Measurements from ENCODE around the gene PGM1.

PGM1 gene

DNA sequence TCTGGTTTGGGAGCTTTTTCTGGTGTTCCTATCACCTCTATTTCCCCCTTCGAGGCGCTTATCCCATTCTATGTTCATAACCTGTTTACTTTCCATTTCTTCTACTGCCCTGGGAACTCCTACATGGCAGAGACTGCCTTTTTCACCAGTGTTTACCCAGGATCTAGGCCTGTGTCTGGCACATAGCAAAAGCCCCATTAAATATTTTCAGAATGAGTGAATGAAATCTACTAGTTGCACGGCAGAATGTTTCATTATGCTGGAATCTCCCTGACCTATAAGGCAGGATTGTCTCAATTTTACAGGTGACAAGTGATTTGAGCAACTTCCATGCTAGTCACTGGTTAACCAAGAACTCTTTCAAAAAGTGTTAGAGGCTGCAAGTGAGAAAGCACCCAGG, 70.1 kb downstream of the PGM1 start:
- no peak overlapping the region for H3K4me3 ChIP-seq
- TF ChIP-seq, protein P1, sequence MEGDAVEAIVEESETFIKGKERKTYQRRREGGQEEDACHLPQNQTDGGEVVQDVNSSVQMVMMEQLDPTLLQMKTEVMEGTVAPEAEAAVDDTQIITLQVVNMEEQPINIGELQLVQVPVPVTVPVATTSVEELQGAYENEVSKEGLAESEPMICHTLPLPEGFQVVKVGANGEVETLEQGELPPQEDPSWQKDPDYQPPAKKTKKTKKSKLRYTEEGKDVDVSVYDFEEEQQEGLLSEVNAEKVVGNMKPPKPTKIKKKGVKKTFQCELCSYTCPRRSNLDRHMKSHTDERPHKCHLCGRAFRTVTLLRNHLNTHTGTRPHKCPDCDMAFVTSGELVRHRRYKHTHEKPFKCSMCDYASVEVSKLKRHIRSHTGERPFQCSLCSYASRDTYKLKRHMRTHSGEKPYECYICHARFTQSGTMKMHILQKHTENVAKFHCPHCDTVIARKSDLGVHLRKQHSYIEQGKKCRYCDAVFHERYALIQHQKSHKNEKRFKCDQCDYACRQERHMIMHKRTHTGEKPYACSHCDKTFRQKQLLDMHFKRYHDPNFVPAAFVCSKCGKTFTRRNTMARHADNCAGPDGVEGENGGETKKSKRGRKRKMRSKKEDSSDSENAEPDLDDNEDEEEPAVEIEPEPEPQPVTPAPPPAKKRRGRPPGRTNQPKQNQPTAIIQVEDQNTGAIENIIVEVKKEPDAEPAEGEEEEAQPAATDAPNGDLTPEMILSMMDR (IDR thresholded peaks at IDR 0.05) = no peak
- H3K27ac ChIP-seq = no peak overlapping the region
- DNase-seq (ENCODE audit: low spot score) = no peak

DNA sequence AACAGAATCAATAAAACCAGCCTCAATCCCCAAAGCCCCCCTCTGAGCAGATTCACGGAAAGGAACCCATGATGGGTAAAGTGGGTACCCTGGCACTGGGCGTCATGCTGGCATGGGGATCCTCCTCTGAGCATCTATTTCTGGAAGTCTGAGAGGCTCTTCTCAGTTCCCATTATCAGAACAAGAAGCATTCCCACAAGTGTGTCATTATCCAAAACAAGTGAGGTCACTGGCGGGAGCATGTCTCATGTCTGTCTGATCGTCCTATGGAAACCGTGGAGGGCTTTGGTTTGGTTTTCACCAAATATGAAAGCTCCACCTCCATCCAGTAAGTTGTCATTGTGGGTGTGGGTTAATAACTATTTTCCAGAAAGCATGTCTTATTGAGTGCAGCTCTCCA, 70.7 kb downstream of the PGM1 start:
- TF ChIP-seq, protein P1 (IDR thresholded peaks at IDR 0.05) = no peak
- no peak for DNase-seq (ENCODE audit: low spot score)
- Histone ChIP-seq H3K4me3 (no peak overlapping the region), H3K27ac (no peak overlapping the region)

DNA sequence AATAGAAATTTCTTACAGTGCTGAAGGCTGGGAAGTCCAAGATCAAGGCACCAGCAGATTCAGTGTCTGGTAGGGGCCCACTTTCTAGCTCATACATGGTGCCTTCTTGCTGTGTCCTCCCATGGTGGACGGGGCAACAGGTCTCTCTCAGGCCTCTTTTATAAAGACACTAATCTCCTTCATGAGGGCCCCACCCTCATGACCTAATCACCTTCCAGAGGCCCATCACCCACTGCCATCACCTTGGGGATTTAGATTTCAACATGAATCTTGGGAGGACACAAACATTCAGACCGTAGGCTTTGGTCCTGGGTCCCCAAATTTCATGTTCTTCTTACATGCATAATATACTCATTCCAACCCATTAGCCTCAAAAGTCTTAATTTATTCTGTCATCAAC, 71.5 kb downstream of the PGM1 start:
- DNase-seq (ENCODE audit: low spot score) = no peak
- TF ChIP-seq, protein P1 (IDR thresholded peaks at IDR 0.05) = no peak
- no peak overlapping the region for H3K4me3 ChIP-seq
- H3K27ac ChIP-seq = no peak overlapping the region

DNA sequence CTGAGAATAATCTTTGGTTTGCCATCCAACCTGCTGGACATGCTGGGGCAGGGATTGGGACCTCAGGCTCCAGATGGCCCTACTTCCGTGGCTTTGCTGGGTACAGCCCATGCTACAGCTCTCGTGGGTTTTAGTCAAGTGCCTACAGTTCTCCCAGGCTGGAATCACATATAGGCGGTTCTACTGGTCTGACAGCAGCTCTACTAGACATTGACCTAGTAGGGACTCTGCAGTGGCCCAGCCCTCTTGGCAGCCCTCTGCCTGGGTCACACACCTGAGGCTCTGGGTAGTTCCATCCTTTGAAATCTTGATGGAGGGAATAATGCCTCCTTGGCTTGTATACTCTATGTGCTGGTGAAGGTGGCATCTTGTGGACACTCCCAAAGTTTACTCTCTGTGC, 72.2 kb downstream of the PGM1 start:
- no peak overlapping the region for H3K27ac ChIP-seq
- H3K4me3 ChIP-seq = no peak overlapping the region
- TF ChIP-seq, protein P1 (IDR thresholded peaks at IDR 0.05) = no peak
- no peak for DNase-seq (ENCODE audit: low spot score)

DNA sequence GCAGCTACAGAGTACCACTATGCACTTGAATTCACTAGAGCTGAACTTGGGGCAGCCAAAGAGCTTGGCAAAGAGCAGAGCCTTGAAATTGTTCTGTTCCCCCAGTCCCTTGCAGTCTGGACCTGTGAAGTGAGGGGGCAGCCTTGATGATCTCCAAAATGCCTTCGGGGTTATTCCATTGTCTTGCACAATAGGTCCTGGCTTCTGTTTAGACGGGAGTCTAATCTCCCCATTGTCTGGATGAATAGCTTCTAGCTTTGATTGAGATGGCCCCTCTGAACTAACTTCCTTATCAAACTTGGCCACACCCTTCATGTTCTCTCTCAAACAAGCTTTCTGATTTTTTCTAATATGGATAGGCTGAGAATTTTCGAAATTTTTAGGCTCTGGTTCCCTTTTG, 72.6 kb downstream of the PGM1 start:
- Histone ChIP-seq H3K27ac (no peak overlapping the region), H3K4me3 (no peak overlapping the region)
- DNase-seq (ENCODE audit: low spot score) = no peak
- TF ChIP-seq, protein P1 (IDR thresholded peaks at IDR 0.05) = no peak

DNA sequence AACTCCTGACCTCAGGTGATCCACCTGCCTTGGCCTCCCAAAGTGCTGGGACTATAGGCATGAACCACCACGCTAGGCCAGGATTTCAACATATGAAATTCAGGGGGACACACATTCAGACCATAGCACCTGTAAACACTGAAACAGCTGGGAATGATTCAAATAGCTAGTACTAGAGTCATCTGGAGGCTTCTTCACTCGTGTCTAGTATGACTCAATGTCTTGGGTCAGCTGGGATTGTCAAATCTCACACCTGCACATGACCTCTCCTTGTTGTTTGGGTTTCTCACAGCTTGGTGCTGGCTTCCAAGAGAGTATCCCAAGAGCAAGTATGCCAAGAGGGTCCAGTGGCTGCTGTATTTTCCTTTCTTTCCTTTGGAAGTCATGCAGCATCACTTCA, 75.1 kb downstream of the PGM1 start:
- Histone ChIP-seq H3K4me3 (no peak overlapping the region), H3K27ac (no peak overlapping the region)
- TF ChIP-seq, protein P1 (IDR thresholded peaks at IDR 0.05) = no peak
- no peak for DNase-seq (ENCODE audit: low spot score)

DNA sequence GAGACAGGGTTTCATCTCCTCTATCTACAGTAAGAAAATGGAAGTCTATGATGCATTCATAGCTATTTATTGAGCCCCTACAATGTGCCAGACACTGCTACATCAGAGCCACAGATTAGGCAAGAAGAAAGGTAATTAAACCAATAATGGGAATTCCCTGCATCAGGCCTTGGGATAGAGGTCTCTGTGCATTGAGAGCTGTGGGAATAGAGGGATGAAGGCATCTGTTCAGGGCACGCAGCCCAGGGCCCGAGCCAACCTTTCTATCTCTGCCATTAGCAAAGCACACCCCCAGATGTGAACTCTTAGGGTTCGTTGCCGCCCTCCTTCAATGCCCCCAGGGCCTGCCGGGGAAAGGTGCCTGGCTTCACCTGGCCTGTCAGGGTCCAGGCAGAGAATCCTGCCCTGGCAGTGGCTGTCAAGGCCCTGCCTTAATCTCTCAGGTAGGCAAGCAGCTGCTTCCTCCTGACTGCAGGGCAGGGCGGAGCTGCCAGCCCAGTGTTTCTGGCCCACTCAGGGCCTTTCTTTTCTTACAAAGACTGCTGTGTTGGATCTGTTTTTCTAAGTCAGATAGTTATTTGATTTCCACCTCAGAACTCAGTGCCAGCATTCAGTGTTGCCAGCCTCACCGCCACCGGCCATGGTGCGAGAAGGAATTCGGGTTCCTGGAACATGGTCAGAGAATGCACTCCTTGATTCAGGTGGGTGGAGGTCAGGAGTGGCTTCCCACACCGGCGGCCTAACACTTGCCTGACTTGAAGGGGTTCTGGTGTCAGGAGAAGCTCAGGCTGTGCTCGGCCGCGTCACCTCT, 76.1 kb downstream of the PGM1 start:
- TF ChIP-seq, protein P1 (IDR thresholded peaks at IDR 0.05) = no peak
- Histone ChIP-seq H3K4me3 (no peak overlapping the region), H3K27ac (no peak overlapping the region)
- DNase-seq (ENCODE audit: low spot score) = no peak

Data from coronary artery (tissue), 2 donors.